KOPT-K1 (cell line): ENCODE data around the gene SPRED2.

Experiments
- H3K27ac ChIP-seq: fragments of 200-600 bp; sonication (generic); 2 replicates; pipeline ENCODE4 v1.5.1; 2016; ENCODE audit warnings: antibody characterized with exemption, mild to moderate bottlenecking, low read depth, low read length; ENCODE audit not compliant: poor library complexity, severe bottlenecking
- H3K36me3 ChIP-seq: fragments of 200-600 bp; sonication (generic); 2 replicates; pipeline ENCODE4 v1.5.1; 2017; ENCODE audit warnings: antibody characterized with exemption, mild to moderate bottlenecking, low read length, moderate library complexity; ENCODE audit not compliant: insufficient read depth
- H3K9me3 ChIP-seq: fragments of 200-600 bp; sonication (generic); 2 replicates; pipeline ENCODE4 v1.5.1; 2017; ENCODE audit warnings: antibody characterized with exemption, low read length, mild to moderate bottlenecking; ENCODE audit not compliant: insufficient read depth, poor library complexity, severe bottlenecking

The SPRED2 gene

GRCh38 chr2:65277791-65278483 lies 154.5 kb downstream of the SPRED2 start:
- H3K36me3 ChIP-seq = peaks cover 24% of the 10 kb centered on the region
- H3K27ac ChIP-seq = no peak overlapping the region
- H3K9me3 ChIP-seq = no peaks in the 10 kb centered on the region

GRCh38 chr2:65277118-65277517 lies 155.3 kb downstream of the SPRED2 start:
- Histone ChIP-seq H3K27ac (no peak overlapping the region), H3K9me3 (no peaks in the 10 kb centered on the region)

GRCh38 chr2:65276609-65277008 lies 155.8 kb downstream of the SPRED2 start:
- H3K36me3 ChIP-seq = peaks cover 37% of the 10 kb centered on the region
- H3K9me3 ChIP-seq = no peaks in the 10 kb centered on the region
- H3K27ac ChIP-seq = no peak overlapping the region

More at GRCh38 chr2:65277118-65277517, 155.3 kb downstream of the SPRED2 start:
- H3K36me3 ChIP-seq = peaks cover 32% of the 10 kb centered on the region

DNA sequence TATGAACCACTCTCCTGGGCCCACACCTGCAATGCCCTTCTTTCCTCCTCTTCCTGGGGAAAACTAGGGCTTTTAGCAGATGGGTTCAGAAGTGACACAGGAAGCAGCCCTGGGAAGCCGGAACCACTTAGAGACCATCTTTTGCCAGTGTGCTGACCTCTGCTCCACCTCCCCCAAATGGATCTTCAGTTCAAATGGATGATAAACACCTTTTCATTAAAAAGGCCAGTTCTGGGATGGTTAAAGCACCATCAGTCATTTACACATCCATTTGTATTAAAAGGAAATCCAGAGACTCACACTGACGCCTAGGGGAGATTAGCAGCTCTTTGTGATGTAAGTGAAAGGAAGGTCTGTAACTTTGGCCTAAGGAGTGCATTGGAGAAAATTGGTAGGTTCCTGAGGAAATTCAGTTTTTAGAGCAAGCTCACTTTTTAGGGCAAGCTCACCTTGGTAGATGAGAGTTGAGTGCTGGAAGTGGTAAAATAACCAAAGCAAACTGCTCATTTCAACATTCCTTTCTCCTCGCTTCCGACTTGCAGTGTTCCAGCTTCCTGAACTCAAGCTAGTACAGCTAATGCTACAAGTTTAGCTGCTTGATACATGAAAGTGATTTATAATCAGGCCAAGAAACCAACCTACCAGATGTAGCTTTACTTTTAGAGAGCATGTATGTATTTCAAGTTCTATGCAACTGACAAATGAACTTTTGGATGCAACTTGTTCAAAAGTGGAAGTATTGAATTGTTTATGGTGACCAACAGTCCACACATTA lies 157.1 kb downstream of the SPRED2 start:
- Histone ChIP-seq H3K27ac (no peak overlapping the region), H3K9me3 (no peaks in the 10 kb centered on the region), H3K36me3 (peaks cover 47% of the 10 kb centered on the region)

GRCh38 chr2:65273344-65273743 lies 159.1 kb downstream of the SPRED2 start:
- no peak overlapping the region for H3K27ac ChIP-seq
- H3K36me3 ChIP-seq = peaks cover 67% of the 10 kb centered on the region
- H3K9me3 ChIP-seq = no peaks in the 10 kb centered on the region

DNA sequence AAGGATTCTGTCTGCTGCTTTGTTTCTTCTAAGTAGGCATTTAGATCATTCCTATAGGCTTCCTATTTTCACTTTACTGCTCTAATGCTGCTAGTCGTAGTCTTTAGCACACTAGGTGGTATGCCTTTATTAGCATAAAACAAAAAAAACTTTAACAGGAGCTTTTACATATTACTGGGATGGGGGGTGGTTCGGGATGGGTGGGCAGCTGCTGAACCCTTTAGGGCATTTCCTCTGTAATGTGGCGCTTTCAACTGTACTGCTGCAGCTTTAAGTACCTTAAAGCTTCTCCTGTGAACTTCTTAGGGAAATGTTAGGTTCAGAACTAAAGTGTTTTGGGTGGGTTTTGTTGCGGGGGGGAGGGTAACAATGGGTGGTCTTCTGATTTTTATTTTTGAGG lies 163.4 kb downstream of the SPRED2 start:
- peaks cover 96% of the 10 kb centered on the region for H3K36me3 ChIP-seq
- H3K27ac ChIP-seq = no peak overlapping the region
- no peaks in the 10 kb centered on the region for H3K9me3 ChIP-seq

DNA sequence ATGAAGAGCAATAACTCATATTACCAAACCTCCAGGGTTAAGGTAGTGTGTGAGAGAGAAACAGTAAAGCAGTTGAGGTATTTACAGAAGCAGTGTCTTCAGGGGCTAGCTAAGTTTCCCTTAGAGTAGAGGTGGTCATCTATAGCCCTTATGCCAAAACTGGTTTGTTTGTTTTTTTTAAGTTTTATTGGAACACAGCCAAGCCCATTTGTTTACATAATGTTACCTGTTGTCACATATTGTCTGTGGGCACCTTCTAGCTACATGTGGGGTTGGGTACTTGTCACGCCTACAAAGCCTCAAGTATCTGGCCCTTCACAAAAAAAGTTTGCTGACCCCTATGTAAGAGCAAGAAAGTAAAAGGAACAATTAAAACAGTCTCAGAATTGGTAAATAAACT lies 165.4 kb downstream of the SPRED2 start:
- H3K9me3 ChIP-seq = no peaks in the 10 kb centered on the region
- peaks cover 96% of the 10 kb centered on the region for H3K36me3 ChIP-seq
- no peak overlapping the region for H3K27ac ChIP-seq

DNA sequence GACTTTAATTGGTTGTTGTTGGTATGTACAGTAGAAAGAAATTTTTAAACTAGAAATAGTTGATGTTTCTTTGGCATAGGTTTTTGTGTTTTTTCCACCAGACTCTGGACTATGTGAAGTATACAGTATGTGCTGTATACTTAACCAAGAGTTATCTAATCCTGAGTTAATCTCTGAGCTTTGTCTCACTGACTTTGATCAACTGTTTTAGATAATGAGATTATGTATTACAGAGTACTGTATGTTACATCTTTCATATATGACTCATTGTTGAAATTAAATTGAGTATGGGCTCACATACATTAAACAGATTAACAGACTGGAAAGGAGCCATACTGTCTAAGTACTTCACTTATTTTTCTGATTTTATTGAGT lies 166.7 kb downstream of the SPRED2 start:
- no peak overlapping the region for H3K27ac ChIP-seq
- no peaks in the 10 kb centered on the region for H3K9me3 ChIP-seq
- H3K36me3 ChIP-seq = peaks cover 98% of the 10 kb centered on the region

GRCh38 chr2:65264821-65265670 lies 167.4 kb downstream of the SPRED2 start:
- Histone ChIP-seq H3K36me3 (peaks cover 99% of the 10 kb centered on the region), H3K9me3 (no peaks in the 10 kb centered on the region), H3K27ac (no peak overlapping the region)

- H3K27ac ChIP-seq = no peak overlapping the region
- peaks cover 99% of the 10 kb centered on the region for H3K36me3 ChIP-seq
- no peaks in the 10 kb centered on the region for H3K9me3 ChIP-seq
Measured at GRCh38 chr2:65263986-65264385, 168.4 kb downstream of the SPRED2 start.

- Histone ChIP-seq H3K9me3 (no peaks in the 10 kb centered on the region), H3K36me3 (peaks cover 99% of the 10 kb centered on the region), H3K27ac (no peak overlapping the region)
Measured at GRCh38 chr2:65263262-65263661, 169.1 kb downstream of the SPRED2 start.

DNA sequence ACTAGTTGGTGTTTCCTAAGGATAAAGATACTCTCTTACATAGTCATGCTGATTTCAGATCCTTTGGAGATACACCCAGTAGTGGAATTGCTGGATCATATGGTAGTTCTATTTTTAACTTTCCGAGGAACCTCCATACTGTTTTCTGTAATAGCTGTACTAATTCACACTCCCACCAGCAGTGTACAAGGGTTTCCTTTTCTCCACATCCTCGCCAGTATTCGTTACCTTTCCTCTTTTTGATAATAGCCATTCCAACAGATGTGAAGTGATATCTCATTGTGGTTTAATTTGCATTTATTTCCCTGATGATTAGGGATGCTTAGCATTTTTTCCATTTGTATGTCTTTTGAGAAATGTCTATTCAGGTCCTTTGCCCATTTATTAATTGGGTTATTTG lies 170.7 kb downstream of the SPRED2 start:
- Histone ChIP-seq H3K27ac (no peak overlapping the region), H3K36me3 (peaks cover 91% of the 10 kb centered on the region), H3K9me3 (no peaks in the 10 kb centered on the region)
